Right lobe of liver (tissue), 4 donors: ENCODE measurements around the gene SPDYA.

ENCODE experiments used
- CTCF ChIP-seq, 4 donors: fragments of 200-600 bp in 3 of 4; fragments of 450-650 bp in 1 of 4; IDR thresholded peaks; one replicate each; pipeline versions ENCODE4 v1.5.1 to v1.8.0; 2016 to 2022; ENCODE audit warnings: antibody characterized with exemption in 4 of 4, mild to moderate bottlenecking in 2 of 4
- POLR2A ChIP-seq: fragments of 450-650 bp; IDR thresholded peaks from one replicate; pipeline ENCODE4 v1.6.1; 2017; ENCODE audit warnings: antibody characterized with exemption, mild to moderate bottlenecking
- donor health status: DM: no; HTN: no; CAD: no.
- donor health status: DM: no; HTN: no; CAD: no.
- donor health status: DM: no; HTN: yes; CAD: no.

- TF ChIP-seq CTCF (IDR thresholded peaks at IDR 0.05) (no peak), POLR2A (no peak)
Observed at GRCh38 chr2:28824207-28824606, 13.6 kb downstream of the SPDYA start.
